GM18858 (cell line): ENCODE measurements around the gene HTT.

Source experiments
- ATAC-seq: cut with Tn5 transposase; IDR thresholded peaks from one replicate; pipeline ENCODE4 v1.9.1; 2021; ENCODE audit not compliant: unreplicated experiment

The HTT gene

DNA sequence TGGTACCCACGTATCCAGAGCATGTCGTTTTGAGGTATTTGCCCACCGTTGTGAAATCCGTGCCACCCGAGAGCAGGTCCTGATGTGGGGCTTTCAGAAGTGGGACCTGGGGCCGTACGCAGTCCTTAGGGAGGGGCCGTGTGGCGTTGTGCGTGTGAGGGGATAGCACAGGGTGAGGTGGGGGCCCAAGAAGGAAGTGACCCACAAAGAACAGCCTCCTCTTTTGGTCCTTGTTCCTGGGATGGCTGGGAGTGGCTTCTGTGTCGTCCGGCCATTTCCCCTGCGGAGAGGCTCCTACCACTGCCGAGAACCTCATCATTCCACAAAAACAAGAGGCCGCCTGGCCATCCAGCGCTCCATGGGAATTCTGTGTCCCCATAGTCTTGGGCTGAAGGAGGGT, 157.5 kb downstream of the HTT start:
- no peak for ATAC-seq

DNA sequence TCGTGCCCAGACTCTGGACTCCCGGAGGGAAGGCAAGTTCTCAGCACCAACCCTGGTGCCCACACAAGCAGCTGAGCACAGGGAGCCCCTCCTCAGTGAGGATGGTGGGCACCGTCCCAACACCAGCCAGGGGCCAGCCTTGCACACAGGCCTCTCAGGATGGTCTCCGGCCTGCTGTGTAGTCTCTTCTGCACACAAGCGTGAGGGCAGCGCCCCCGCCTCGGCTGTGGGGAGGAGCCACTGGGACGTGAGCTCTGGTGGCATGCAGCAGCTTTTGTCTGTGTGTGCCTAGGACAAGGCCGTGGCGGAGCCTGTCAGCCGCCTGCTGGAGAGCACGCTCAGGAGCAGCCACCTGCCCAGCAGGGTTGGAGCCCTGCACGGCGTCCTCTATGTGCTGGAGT, 158.4 kb downstream of the HTT start:
- no peak for ATAC-seq

DNA sequence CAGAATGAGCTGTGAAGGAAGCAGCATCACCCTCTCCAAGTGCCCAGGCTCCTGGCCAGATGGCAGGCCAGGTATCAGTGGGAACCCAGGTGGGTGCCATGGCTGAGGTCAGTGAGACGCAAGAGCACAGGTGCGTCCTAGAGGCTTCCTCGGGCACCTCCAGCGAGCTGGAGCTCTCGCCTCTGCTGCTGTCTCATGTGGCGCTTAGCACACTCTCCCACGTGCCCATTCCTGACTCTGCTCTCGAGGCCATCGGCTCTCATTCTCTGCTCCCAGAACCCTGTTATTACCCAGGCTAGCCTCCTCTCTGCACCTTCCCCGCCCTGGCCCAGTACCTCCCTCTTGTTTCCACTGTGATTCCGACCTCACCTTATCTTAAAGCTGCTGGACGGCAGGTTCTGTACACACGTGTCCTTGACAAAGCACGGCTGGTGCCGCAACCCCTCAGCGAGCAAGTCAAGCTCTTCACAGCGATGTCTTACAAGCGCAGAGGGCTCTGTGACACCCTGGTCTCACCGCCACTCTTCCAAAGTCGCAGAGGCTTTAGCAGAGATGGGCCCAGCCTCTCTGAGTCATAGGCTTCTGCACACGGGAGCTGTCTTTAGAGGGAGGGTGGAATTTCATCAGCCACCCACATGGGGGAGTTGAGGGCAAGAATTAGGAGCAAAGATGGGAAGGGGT, 159.1 kb downstream of the HTT start:
- ATAC-seq, result no peak

DNA sequence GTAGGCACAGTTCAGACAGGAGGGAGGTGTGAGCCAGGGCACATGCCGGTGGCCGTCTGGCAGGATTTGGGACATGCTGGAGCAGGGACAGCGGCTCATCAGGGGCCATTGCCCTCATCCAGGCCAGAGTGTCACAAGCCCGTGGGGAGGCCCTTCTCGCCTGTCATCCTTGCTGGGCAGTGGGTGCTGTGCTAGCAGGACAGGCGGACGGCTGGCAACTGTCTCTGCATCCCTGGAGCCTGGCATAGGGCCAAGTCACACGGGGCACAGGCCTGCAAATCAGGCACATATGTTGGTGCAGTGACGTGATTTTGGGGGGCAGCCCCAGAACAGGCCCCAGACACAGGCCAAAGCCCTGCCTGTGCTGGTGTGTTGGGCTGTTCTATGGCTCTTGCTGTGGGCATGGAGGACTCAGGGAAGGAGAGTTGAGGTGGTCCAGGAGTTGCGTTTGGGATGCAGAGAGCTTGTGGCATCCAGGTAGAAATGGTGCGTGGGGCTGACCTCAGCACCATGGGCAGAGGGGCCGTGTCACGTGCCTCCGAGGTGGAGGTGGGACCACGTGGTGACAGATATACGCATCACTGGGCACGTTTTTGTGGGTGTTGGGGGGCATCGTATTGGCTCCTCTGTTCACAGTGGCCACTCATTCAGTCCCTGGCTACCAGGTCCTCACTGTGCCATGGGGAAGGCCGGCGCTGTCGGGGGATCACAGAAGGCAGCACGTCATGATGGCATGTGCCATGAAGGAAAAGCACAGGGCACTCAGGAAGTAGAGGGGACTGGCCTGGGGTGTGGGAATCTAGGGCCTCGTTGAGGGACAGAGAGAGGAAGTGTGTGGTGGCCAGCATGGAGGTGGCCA, 159.9 kb downstream of the HTT start:
- no peak for ATAC-seq

DNA sequence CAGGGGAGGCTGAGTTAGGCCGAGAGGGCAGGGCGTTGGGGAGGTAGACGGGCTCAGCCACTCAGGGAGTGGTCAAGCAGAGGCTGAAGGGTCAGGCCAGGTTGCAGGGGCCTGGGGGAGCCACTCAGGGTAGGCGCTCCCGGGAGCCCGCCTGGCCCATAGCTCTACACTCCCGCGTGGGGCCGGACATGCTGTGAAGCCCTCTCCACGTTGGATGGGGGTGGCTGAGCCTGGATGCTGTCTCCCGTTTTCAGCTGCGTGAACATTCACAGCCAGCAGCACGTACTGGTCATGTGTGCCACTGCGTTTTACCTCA, 160.5 kb downstream of the HTT start:
- no peak for ATAC-seq

DNA sequence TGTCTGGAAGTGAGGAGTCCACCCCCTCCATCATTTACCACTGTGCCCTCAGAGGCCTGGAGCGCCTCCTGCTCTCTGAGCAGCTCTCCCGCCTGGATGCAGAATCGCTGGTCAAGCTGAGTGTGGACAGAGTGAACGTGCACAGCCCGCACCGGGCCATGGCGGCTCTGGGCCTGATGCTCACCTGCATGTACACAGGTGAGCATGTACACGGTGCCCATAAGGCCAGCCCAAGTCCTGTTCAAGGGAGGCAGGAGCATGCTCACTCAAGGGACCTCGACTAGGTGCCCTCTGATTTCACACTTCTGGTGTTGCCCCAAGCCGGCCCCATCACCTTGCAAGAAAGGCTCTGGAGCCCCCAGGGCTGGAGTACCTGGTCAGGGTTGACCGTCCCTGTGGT, 161.1 kb downstream of the HTT start:
- ATAC-seq, result no peak

DNA sequence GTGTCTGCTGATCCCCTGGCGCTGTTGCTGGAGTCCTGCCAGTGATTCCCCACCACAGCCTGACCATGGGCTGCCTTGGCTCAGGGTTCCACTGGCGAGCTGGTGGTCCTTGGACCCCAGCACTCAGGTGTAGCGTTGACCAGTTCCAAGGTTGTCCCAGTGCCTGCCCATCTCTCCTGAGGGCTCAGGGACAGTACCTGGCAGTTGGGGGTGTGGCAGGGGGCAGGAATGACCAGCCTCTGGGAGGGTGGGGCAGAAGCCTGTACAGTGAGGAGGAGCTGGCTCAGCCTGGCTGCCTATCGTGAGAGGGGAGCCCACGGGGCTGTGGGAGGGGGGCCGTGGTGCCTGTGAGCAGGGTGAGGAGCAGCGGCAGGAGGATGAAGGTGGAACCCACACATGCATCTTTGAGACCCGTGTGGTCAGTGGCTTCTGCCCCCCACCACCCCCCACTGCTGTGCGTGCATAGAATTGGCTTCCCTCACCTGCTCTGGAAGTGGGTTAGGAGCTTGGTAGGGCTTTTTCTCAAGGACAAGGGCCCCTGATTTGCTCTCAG, 161.9 kb downstream of the HTT start:
- ATAC-seq, result no peak

DNA sequence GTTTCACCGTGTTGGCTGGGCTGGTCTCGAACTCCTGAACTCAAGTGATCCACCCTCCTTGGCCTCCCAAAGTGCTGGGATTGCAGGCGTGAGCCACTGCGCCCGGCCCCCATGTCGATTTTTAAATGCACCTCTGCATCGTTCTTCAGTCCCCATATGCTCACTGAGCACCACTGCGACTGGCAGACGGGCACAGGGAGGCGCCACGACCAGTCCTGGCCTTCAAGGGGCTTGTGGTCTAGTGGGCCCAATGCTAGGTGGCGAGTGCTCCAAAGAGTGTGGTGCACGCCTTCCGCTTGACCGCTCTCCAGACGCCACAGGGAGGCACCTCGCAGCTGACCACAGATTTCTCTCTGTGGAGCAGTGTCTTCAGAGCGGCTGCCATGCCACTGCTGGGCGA, 162.8 kb downstream of the HTT start:
- no peak for ATAC-seq

DNA sequence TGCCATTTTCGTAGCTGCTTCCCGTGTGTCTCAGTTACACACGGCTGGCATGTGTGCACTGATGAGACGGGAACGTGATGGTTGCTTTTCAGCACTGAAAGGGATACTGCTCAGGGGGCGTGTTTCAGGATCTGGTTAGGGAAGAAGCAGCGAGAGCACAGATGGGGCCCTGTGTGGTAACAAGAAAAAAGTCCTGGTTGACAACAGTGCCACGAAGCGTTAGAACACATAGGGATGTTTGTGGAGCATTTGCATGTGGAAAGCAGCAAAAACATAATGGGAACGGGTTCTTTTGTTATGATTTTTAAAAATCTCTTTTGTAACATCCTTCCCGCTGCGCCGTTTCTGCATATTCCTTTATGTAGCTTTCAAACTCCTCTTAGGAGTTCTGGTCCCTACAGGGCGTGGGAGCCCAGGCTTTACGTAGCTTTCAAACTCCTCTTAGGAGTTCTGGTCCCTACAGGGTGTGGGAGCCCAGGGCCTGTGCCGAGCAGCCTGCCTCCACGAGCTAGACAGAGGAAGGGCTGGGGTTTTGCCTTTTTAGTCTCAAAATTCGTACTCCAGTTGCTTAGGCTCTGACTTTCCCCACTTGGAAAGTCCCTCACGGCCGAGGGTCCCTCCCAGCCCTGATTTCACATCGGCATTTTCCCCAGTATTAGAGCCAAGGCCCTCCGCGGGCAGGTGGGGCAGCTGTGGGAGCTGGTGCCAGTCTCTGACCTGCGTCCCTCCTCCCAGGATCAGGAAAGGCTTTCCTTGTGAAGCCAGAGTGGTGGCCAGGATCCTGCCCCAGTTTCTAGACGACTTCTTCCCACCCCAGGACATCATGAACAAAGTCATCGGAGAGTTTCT, 163.5 kb downstream of the HTT start:
- ATAC-seq, result no peak

DNA sequence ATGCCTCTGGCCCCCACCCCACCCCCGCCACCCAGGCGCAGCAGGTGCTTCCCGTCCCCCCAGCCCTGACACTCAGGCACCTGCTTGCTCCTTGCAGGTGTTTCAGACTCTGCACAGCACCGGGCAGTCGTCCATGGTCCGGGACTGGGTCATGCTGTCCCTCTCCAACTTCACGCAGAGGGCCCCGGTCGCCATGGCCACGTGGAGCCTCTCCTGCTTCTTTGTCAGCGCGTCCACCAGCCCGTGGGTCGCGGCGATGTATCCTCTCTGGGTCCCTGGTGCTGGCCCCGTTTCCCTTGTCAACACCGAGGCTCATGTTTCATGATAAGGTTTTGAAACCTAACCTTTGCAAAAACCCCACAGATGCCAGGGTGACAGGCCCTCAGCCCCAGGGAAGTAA, 164.2 kb downstream of the HTT start:
- no peak for ATAC-seq

DNA sequence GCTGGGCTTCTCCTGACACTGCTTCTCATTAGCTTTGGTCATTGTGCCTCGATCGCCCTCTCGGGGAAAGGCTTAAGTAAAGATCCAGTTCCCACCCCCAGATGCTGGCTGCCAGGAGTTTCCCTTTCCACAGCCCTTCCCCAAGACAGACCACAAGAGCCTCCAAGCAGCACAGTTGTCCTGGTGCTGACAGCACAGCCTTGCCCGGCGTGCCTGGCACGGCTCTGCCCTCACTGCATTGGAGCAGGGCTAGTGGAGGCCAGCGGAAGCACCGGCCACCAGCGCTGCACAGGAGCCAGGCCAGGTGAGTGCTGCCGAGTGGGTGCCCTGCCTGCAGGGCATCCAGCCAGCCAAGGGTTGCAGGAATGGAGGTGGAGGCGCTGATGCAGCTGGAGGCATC, 164.8 kb downstream of the HTT start:
- no peak for ATAC-seq

DNA sequence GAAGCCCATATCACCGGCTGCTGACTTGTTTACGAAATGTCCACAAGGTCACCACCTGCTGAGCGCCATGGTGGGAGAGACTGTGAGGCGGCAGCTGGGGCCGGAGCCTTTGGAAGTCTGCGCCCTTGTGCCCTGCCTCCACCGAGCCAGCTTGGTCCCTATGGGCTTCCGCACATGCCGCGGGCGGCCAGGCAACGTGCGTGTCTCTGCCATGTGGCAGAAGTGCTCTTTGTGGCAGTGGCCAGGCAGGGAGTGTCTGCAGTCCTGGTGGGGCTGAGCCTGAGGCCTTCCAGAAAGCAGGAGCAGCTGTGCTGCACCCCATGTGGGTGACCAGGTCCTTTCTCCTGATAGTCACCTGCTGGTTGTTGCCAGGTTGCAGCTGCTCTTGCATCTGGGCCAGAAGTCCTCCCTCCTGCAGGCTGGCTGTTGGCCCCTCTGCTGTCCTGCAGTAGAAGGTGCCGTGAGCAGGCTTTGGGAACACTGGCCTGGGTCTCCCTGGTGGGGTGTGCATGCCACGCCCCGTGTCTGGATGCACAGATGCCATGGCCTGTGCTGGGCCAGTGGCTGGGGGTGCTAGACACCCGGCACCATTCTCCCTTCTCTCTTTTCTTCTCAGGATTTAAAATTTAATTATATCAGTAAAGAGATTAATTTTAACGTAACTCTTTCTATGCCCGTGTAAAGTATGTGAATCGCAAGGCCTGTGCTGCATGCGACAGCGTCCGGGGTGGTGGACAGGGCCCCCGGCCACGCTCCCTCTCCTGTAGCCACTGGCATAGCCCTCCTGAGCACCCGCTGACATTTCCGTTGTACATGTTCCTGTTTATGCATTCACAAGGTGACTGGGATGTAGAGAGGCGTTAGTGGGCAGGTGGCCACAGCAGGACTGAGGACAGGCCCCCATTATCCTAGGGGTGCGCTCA, 165.8 kb downstream of the HTT start:
- no peak for ATAC-seq

DNA sequence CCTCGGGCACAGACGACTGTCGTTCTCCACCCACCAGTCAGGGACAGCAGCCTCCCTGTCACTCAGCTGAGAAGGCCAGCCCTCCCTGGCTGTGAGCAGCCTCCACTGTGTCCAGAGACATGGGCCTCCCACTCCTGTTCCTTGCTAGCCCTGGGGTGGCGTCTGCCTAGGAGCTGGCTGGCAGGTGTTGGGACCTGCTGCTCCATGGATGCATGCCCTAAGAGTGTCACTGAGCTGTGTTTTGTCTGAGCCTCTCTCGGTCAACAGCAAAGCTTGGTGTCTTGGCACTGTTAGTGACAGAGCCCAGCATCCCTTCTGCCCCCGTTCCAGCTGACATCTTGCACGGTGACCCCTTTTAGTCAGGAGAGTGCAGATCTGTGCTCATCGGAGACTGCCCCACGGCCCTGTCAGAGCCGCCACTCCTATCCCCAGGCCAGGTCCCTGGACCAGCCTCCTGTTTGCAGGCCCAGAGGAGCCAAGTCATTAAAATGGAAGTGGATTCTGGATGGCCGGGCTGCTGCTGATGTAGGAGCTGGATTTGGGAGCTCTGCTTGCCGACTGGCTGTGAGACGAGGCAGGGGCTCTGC, 166.5 kb downstream of the HTT start:
- no peak for ATAC-seq

DNA sequence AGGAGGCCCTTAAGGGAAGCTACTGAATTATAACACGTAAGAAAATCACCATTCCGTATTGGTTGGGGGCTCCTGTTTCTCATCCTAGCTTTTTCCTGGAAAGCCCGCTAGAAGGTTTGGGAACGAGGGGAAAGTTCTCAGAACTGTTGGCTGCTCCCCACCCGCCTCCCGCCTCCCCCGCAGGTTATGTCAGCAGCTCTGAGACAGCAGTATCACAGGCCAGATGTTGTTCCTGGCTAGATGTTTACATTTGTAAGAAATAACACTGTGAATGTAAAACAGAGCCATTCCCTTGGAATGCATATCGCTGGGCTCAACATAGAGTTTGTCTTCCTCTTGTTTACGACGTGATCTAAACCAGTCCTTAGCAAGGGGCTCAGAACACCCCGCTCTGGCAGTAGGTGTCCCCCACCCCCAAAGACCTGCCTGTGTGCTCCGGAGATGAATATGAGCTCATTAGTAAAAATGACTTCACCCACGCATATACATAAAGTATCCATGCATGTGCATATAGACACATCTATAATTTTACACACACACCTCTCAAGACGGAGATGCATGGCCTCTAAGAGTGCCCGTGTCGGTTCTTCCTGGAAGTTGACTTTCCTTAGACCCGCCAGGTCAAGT, 167.5 kb downstream of the HTT start:
- no peak for ATAC-seq

DNA sequence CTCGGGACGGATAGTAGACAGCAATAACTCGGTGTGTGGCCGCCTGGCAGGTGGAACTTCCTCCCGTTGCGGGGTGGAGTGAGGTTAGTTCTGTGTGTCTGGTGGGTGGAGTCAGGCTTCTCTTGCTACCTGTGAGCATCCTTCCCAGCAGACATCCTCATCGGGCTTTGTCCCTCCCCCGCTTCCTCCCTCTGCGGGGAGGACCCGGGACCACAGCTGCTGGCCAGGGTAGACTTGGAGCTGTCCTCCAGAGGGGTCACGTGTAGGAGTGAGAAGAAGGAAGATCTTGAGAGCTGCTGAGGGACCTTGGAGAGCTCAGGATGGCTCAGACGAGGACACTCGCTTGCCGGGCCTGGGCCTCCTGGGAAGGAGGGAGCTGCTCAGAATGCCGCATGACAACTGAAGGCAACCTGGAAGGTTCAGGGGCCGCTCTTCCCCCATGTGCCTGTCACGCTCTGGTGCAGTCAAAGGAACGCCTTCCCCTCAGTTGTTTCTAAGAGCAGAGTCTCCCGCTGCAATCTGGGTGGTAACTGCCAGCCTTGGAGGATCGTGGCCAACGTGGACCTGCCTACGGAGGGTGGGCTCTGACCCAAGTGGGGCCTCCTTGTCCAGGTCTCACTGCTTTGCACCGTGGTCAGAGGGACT, 168.8 kb downstream of the HTT start:
- no peak for ATAC-seq

DNA sequence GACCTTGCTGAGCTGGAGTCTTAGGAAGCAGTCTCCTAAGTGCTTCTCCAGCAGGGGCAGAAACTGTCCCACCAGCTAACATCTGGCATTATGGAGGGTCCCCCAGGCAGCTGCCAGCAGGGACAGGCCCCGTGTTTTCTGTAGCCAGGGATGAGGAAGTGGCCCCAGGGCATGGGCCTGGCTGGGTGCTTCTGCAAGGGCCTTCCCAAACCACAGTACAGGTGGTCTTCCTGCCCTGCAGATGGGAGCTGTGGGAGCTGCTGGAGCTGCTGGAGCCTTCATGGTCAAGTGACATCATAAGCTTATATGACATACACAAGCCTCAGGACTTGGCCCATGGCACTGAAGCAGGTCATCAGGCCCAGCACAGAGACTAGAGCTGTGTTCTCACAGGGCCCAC, 169.5 kb downstream of the HTT start:
- no peak for ATAC-seq

DNA sequence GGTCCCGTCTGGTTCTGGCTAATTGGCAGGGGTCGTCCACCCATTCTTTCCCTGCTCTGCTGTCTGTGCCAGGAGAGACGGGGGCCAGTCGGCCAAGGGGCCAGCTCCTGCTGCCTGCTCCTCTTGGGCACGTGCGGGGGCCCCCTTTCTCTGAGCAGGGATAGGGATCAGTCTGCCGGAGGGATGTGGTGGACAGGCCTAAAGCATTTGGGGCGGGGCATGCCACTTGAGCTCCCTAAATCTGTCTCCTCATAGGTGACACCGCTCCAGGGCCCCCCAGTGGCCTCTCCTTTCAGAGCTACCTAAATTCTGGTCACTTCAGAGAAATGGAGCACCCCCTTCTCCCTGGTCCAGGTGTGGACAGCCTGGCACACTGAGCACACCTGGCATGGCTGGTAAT, 170.3 kb downstream of the HTT start:
- no peak for ATAC-seq

DNA sequence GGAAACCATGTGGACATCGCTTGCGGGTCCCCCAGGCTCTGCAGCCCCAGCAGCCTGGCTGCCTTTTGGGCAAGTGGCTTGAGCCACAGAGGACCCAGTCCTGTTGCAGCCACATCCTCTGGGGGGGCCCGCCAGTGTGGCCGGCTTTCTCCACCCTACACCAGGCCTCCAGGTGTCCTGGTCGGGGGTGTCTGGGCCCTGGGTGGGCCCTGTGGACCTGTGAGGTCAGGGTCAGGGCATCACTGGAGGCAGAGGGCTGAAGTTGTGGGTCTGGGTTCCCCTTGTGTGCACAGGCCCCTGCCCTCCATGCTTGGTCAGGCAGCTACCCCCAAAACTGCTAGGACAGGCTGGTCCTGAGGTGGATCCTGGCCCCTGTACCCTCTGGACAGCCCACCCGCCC, 171.2 kb downstream of the HTT start:
- no peak for ATAC-seq
